Loucy (cell line): ENCODE measurements around the gene TRIM37.

Experiments used
- H2AFZ ChIP-seq: fragments of 200-600 bp; sonication (generic); 2 replicates; pipeline ENCODE4 v1.6.0; 2016; ENCODE audit warnings: antibody characterized with exemption, mild to moderate bottlenecking, low read length, moderate library complexity
- H3F3A ChIP-seq: fragments of 200-600 bp; 2 replicates; pipeline ENCODE4 v1.6.0; 2016; ENCODE audit warnings: antibody characterized with exemption, low read depth, mild to moderate bottlenecking
- H3K27me3 ChIP-seq: fragments of 200-600 bp; sonication (generic); 2 replicates; pipeline ENCODE4 v1.6.1; 2014; ENCODE audit warnings: low read length, mild to moderate bottlenecking; ENCODE audit not compliant: insufficient read depth, poor library complexity, severe bottlenecking
- H3K36me3 ChIP-seq: fragments of 200-600 bp; sonication (generic); 2 replicates; pipeline ENCODE4 v1.6.1; 2016; ENCODE audit warnings: low read length; ENCODE audit not compliant: insufficient read depth
- H3K4me1 ChIP-seq: fragments of 200-600 bp; sonication (generic); 2 replicates; pipeline ENCODE4 v1.5.1; 2014; ENCODE audit warnings: low read length, mild to moderate bottlenecking; ENCODE audit not compliant: insufficient read depth, poor library complexity, severe bottlenecking
- H3K4me2 ChIP-seq: fragments of 200-600 bp; sonication (generic); 2 replicates; pipeline ENCODE4 v1.6.0; 2014; ENCODE audit warnings: antibody characterized with exemption, low read length, low read depth, mild to moderate bottlenecking; ENCODE audit not compliant: poor library complexity, severe bottlenecking
- H3K4me3 ChIP-seq: fragments of 200-600 bp; sonication (generic); 2 replicates; pipeline ENCODE4 v1.5.1; 2014; ENCODE audit warnings: low read length, mild to moderate bottlenecking, mixed read lengths; ENCODE audit not compliant: poor library complexity, severe bottlenecking
- H3K79me2 ChIP-seq: fragments of 200-600 bp; sonication (generic); 2 replicates; pipeline ENCODE4 v1.6.1; 2014; ENCODE audit warnings: low read length; ENCODE audit not compliant: insufficient read depth
- H3K9ac ChIP-seq: fragments of 200-600 bp; sonication (generic); 2 replicates; pipeline ENCODE4 v1.6.0; 2014; ENCODE audit warnings: mild to moderate bottlenecking, low read depth, low read length, moderate library complexity; ENCODE audit not compliant: poor library complexity, severe bottlenecking
- H3K9me2 ChIP-seq: fragments of 200-600 bp; sonication (generic); replicated peaks from 2 replicates; pipeline ENCODE4 v1.6.1; 2016; ENCODE audit warnings: low read depth, low read length, mixed read lengths
- H3K9me3 ChIP-seq: fragments of 200-600 bp; sonication (generic); 2 replicates; pipeline ENCODE4 v1.6.1; 2014; ENCODE audit warnings: mild to moderate bottlenecking, antibody characterized with exemption, low read length, low read depth; ENCODE audit not compliant: insufficient read depth
- H4K20me1 ChIP-seq: fragments of 200-600 bp; sonication (generic); 2 replicates; pipeline ENCODE4 v1.6.0; 2014; ENCODE audit warnings: antibody characterized with exemption, low read length, mild to moderate bottlenecking; ENCODE audit not compliant: insufficient read depth, poor library complexity, severe bottlenecking
- CTCF ChIP-seq: fragments of 200-600 bp; sonication (generic); conservative IDR thresholded peaks from 2 replicates; pipeline ENCODE4 v1.5.1; 2014; ENCODE audit warnings: mild to moderate bottlenecking, antibody characterized with exemption, low read length
- EZH2phosphoT487 ChIP-seq: fragments of 200-600 bp; IDR thresholded peaks from 2 replicates; pipeline ENCODE4 v1.6.1; 2018; ENCODE audit warnings: antibody characterized with exemption, mild to moderate bottlenecking, moderate library complexity, borderline replicate concordance

The TRIM37 gene

GRCh38 chr17:59026176-59026939 is 80.3 kb downstream of the TRIM37 start:
- H3K9me2 ChIP-seq, result no peaks in the 10 kb centered on the region
- H3K36me3 ChIP-seq, result peaks cover 30% of the 10 kb centered on the region; the same call in 1 of the 2 replicates
- no peaks in the 10 kb centered on the region for H3K4me1 ChIP-seq
- no peak overlapping the region for H3K4me2 ChIP-seq
- no peak for TF ChIP-seq CTCF
- no peak for TF ChIP-seq EZH2phosphoT487
- no peaks in the 10 kb centered on the region for H3K27me3 ChIP-seq
- no peaks in the 10 kb centered on the region for H3K79me2 ChIP-seq
- no peaks in the 10 kb centered on the region for H3K9me3 ChIP-seq
- H3K9ac ChIP-seq, result no peak overlapping the region
- no peak overlapping the region for H3K4me3 ChIP-seq
- H4K20me1 ChIP-seq, result no peaks in the 10 kb centered on the region
- no peak overlapping the region for H2AFZ ChIP-seq
- H3F3A ChIP-seq, result no peaks in the 10 kb centered on the region; the same call in 1 of the 2 replicates

GRCh38 chr17:59024916-59025315 is 81.8 kb downstream of the TRIM37 start:
- no peak overlapping the region for H3K4me3 ChIP-seq
- H3K79me2 ChIP-seq, result no peaks in the 10 kb centered on the region
- no peaks in the 10 kb centered on the region for H3K9me2 ChIP-seq
- no peak for TF ChIP-seq CTCF
- TF ChIP-seq EZH2phosphoT487, result no peak
- no peaks in the 10 kb centered on the region for H3K4me1 ChIP-seq
- H3K27me3 ChIP-seq, result no peaks in the 10 kb centered on the region
- H4K20me1 ChIP-seq, result no peaks in the 10 kb centered on the region
- H3K9ac ChIP-seq, result no peak overlapping the region
- H3K4me2 ChIP-seq, result no peak overlapping the region
- no peaks in the 10 kb centered on the region for H3K9me3 ChIP-seq
- H3F3A ChIP-seq, result no peaks in the 10 kb centered on the region; the same call in 1 of the 2 replicates
- no peak overlapping the region for H2AFZ ChIP-seq
- peaks cover 22% of the 10 kb centered on the region; the same call in 1 of the 2 replicates for H3K36me3 ChIP-seq

DNA sequence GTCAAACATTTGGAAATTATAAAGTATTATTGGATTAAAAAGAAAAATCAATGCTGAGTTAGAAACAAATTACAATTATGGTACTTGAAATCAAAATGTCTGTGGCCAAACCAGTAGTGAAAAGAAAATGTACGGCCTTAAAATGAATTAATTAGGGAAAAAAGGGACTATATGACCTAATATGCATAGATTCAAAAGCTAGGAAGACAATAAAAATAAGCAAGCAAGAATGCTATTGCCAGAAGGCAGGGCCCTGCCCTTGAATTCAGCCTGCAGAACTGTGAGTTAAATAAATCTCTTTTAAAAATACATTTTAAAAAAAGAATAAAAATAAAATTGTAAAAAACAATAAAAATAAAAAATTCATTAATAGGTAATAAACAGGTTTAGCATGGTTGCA is 88.7 kb downstream of the TRIM37 start:
- no peaks in the 10 kb centered on the region for H3K27me3 ChIP-seq
- H3F3A ChIP-seq, result no peaks in the 10 kb centered on the region; the same call in 1 of the 2 replicates
- no peaks in the 10 kb centered on the region for H3K9me3 ChIP-seq
- H2AFZ ChIP-seq, result no peak overlapping the region
- no peaks in the 10 kb centered on the region for H3K9me2 ChIP-seq
- no peaks in the 10 kb centered on the region for H3K4me1 ChIP-seq
- H3K36me3 ChIP-seq, result peaks cover 28% of the 10 kb centered on the region; the same call in 1 of the 2 replicates
- no peaks in the 10 kb centered on the region for H4K20me1 ChIP-seq
- no peak overlapping the region for H3K4me2 ChIP-seq
- H3K79me2 ChIP-seq, result no peaks in the 10 kb centered on the region
- H3K4me3 ChIP-seq, result no peak overlapping the region
- no peak for TF ChIP-seq CTCF
- TF ChIP-seq EZH2phosphoT487, result no peak
- H3K9ac ChIP-seq, result no peak overlapping the region
